Measurements from ENCODE around the gene ZC3H18.

DNA sequence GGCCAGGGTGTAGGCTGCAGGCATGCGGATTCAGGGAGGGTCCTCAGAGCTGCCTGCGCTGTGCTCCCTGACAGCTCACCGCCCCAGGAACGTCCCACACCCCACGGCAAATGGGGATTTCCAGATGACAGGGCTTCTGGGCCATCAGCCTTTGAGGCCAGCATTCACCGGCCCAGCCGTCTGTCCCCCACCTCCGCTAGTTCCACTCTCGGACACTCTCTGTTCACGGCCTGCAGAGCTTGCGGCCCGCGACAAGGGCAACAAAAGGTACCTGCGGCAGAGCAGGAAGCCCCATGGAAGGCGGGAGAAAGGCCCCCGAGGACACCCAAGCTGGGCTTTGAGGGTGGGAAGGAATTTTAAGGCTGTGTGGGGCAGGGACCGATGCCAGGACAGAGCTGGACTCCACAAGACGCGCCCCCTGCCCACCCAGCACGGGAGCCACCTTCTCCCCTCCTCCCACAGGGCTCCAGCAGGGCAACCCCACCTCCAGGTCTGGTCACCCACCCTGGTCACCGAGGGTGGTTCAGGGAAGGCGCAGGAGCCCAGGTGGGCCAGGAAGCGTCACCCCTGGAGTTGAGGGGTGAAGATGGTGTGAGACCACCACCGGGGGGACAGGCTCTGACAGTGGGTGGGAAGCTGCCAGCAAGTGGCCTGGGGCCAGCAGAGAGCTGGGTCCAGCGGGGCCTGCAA lies 86.2 kb downstream of the ZC3H18 start:
- TF ChIP-seq POLR2AphosphoS5 (IDR thresholded peaks at IDR 0.05; ENCODE audit: low read depth) (no peak), EZH2 (IDR thresholded peaks at IDR 0.05; ENCODE audit: low read depth, unreplicated experiment) (no peak), STAT1 (IDR thresholded peaks at IDR 0.05; ENCODE audit: unreplicated experiment) (no peak), ZNF331 (CRISPR knock-in tag; IDR thresholded peaks at IDR 0.05; ENCODE audit: low read depth) (no peak), JUNB (IDR thresholded peaks at IDR 0.05; ENCODE audit: unreplicated experiment) (no peak), EZH2phosphoT487 (IDR thresholded peaks at IDR 0.05; ENCODE audit: unreplicated experiment) (no peak), NANOG (IDR thresholded peaks at IDR 0.05; ENCODE audit: borderline replicate concordance) (no peak), CREB1 (CRISPR knock-in tag; IDR thresholded peaks at IDR 0.05; ENCODE audit: low read depth) (no peak), ZNF114 (CRISPR knock-in tag; IDR thresholded peaks at IDR 0.05) (no peak)
- TF ChIP-seq, protein P1, sequence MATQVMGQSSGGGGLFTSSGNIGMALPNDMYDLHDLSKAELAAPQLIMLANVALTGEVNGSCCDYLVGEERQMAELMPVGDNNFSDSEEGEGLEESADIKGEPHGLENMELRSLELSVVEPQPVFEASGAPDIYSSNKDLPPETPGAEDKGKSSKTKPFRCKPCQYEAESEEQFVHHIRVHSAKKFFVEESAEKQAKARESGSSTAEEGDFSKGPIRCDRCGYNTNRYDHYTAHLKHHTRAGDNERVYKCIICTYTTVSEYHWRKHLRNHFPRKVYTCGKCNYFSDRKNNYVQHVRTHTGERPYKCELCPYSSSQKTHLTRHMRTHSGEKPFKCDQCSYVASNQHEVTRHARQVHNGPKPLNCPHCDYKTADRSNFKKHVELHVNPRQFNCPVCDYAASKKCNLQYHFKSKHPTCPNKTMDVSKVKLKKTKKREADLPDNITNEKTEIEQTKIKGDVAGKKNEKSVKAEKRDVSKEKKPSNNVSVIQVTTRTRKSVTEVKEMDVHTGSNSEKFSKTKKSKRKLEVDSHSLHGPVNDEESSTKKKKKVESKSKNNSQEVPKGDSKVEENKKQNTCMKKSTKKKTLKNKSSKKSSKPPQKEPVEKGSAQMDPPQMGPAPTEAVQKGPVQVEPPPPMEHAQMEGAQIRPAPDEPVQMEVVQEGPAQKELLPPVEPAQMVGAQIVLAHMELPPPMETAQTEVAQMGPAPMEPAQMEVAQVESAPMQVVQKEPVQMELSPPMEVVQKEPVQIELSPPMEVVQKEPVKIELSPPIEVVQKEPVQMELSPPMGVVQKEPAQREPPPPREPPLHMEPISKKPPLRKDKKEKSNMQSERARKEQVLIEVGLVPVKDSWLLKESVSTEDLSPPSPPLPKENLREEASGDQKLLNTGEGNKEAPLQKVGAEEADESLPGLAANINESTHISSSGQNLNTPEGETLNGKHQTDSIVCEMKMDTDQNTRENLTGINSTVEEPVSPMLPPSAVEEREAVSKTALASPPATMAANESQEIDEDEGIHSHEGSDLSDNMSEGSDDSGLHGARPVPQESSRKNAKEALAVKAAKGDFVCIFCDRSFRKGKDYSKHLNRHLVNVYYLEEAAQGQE (IDR thresholded peaks at IDR 0.05; ENCODE audit: unreplicated experiment) = no peak
- TF ChIP-seq, protein P2, sequence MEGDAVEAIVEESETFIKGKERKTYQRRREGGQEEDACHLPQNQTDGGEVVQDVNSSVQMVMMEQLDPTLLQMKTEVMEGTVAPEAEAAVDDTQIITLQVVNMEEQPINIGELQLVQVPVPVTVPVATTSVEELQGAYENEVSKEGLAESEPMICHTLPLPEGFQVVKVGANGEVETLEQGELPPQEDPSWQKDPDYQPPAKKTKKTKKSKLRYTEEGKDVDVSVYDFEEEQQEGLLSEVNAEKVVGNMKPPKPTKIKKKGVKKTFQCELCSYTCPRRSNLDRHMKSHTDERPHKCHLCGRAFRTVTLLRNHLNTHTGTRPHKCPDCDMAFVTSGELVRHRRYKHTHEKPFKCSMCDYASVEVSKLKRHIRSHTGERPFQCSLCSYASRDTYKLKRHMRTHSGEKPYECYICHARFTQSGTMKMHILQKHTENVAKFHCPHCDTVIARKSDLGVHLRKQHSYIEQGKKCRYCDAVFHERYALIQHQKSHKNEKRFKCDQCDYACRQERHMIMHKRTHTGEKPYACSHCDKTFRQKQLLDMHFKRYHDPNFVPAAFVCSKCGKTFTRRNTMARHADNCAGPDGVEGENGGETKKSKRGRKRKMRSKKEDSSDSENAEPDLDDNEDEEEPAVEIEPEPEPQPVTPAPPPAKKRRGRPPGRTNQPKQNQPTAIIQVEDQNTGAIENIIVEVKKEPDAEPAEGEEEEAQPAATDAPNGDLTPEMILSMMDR (conservative IDR thresholded peaks at IDR 0.05; ENCODE audit: low read depth in 2 of 2) = no peak
- TF ChIP-seq, protein P3, sequence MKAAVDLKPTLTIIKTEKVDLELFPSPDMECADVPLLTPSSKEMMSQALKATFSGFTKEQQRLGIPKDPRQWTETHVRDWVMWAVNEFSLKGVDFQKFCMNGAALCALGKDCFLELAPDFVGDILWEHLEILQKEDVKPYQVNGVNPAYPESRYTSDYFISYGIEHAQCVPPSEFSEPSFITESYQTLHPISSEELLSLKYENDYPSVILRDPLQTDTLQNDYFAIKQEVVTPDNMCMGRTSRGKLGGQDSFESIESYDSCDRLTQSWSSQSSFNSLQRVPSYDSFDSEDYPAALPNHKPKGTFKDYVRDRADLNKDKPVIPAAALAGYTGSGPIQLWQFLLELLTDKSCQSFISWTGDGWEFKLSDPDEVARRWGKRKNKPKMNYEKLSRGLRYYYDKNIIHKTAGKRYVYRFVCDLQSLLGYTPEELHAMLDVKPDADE (IDR thresholded peaks at IDR 0.05) = no peak
- TF ChIP-seq, protein P4, sequence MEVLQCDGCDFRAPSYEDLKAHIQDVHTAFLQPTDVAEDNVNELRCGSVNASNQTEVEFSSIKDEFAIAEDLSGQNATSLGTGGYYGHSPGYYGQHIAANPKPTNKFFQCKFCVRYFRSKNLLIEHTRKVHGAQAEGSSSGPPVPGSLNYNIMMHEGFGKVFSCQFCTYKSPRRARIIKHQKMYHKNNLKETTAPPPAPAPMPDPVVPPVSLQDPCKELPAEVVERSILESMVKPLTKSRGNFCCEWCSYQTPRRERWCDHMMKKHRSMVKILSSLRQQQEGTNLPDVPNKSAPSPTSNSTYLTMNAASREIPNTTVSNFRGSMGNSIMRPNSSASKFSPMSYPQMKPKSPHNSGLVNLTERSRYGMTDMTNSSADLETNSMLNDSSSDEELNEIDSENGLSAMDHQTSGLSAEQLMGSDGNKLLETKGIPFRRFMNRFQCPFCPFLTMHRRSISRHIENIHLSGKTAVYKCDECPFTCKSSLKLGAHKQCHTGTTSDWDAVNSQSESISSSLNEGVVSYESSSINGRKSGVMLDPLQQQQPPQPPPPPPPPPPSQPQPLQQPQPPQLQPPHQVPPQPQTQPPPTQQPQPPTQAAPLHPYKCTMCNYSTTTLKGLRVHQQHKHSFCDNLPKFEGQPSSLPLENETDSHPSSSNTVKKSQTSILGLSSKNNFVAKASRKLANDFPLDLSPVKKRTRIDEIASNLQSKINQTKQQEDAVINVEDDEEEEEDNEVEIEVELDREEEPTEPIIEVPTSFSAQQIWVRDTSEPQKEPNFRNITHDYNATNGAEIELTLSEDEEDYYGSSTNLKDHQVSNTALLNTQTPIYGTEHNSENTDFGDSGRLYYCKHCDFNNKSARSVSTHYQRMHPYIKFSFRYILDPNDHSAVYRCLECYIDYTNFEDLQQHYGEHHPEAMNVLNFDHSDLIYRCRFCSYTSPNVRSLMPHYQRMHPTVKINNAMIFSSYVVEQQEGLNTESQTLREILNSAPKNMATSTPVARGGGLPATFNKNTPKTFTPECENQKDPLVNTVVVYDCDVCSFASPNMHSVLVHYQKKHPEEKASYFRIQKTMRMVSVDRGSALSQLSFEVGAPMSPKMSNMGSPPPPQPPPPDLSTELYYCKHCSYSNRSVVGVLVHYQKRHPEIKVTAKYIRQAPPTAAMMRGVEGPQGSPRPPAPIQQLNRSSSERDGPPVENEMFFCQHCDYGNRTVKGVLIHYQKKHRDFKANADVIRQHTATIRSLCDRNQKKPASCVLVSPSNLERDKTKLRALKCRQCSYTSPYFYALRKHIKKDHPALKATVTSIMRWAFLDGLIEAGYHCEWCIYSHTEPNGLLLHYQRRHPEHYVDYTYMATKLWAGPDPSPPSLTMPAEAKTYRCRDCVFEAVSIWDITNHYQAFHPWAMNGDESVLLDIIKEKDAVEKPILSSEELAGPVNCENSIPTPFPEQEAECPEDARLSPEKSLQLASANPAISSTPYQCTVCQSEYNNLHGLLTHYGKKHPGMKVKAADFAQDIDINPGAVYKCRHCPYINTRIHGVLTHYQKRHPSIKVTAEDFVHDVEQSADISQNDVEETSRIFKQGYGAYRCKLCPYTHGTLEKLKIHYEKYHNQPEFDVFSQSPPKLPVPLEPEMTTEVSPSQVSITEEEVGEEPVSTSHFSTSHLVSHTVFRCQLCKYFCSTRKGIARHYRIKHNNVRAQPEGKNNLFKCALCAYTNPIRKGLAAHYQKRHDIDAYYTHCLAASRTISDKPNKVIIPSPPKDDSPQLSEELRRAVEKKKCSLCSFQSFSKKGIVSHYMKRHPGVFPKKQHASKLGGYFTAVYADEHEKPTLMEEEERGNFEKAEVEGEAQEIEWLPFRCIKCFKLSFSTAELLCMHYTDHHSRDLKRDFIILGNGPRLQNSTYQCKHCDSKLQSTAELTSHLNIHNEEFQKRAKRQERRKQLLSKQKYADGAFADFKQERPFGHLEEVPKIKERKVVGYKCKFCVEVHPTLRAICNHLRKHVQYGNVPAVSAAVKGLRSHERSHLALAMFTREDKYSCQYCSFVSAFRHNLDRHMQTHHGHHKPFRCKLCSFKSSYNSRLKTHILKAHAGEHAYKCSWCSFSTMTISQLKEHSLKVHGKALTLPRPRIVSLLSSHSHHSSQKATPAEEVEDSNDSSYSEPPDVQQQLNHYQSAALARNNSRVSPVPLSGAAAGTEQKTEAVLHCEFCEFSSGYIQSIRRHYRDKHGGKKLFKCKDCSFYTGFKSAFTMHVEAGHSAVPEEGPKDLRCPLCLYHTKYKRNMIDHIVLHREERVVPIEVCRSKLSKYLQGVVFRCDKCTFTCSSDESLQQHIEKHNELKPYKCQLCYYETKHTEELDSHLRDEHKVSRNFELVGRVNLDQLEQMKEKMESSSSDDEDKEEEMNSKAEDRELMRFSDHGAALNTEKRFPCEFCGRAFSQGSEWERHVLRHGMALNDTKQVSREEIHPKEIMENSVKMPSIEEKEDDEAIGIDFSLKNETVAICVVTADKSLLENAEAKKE (CRISPR knock-in tag; IDR thresholded peaks at IDR 0.05) = no peak
